HEK293T (cell line): ENCODE results near the gene COMMD1.
A peak's percentile ranks its signal among the peaks of the same experiment; 100 is the strongest.

ENCODE experiments used
- CTCF ChIA-PET: fragments of 350-600 bp; formaldehyde crosslinking; extraction: SDS; loops from one replicate; lab custom pipeline; 2021; ENCODE audit warnings: antibody characterized with exemption, inconsistent platforms; lab: Yijun Ruan, JAX
- POLR2A ChIA-PET: fragments of 350-600 bp; formaldehyde crosslinking; extraction: SDS; loops from one replicate; lab custom pipeline; 2020; ENCODE audit warnings: antibody characterized with exemption, inconsistent platforms; lab: Yijun Ruan, JAX
- DNase-seq: peaks from one replicate; pipeline ENCODE4 v3.0.0; 2012; ENCODE audit warnings: mixed read lengths; ENCODE audit errors: extremely low spot score
- ARNT ChIP-seq: fragments of 450-650 bp; IDR thresholded peaks from 2 replicates; pipeline ENCODE4 v1.6.1; 2017; ENCODE audit warnings: mild to moderate bottlenecking
- BHLHE40 ChIP-seq: fragments of 450-650 bp; IDR thresholded peaks from 2 replicates; pipeline ENCODE4 v1.6.1; 2016; ENCODE audit warnings: mild to moderate bottlenecking, moderate library complexity, borderline replicate concordance
- CTBP1 ChIP-seq: fragments of 450-650 bp; IDR thresholded peaks from 2 replicates; pipeline ENCODE4 v1.6.1; 2016; ENCODE audit warnings: borderline replicate concordance
- ELF4 ChIP-seq: fragments of 450-650 bp; IDR thresholded peaks from 2 replicates; pipeline ENCODE4 v1.6.1; 2017; ENCODE audit warnings: antibody characterized with exemption
- FOXA1 ChIP-seq: fragments of 450-650 bp; IDR thresholded peaks from 2 replicates; pipeline ENCODE4 v1.6.1; 2016; ENCODE audit warnings: mild to moderate bottlenecking
- FOXK2 ChIP-seq: fragments of 450-650 bp; IDR thresholded peaks from 2 replicates; pipeline ENCODE4 v1.6.1; 2016; ENCODE audit warnings: mild to moderate bottlenecking
- FOXM1 ChIP-seq: fragments of 450-650 bp; IDR thresholded peaks from 2 replicates; pipeline ENCODE4 v1.6.1; 2017; ENCODE audit warnings: mild to moderate bottlenecking, borderline replicate concordance
- HDGF ChIP-seq: fragments of 450-650 bp; IDR thresholded peaks from 2 replicates; pipeline ENCODE4 v1.6.1; 2017; ENCODE audit warnings: antibody characterized with exemption, borderline replicate concordance
- L3MBTL2 ChIP-seq: fragments of 450-650 bp; conservative IDR thresholded peaks from 2 replicates; pipeline ENCODE4 v1.6.1; 2016; ENCODE audit warnings: mild to moderate bottlenecking
- LEF1 ChIP-seq: fragments of 450-650 bp; IDR thresholded peaks from 2 replicates; pipeline ENCODE4 v1.6.1; 2017; ENCODE audit warnings: mild to moderate bottlenecking, borderline replicate concordance
- NFRKB ChIP-seq: fragments of 450-650 bp; IDR thresholded peaks from 2 replicates; pipeline ENCODE4 v1.6.1; 2016; ENCODE audit warnings: mild to moderate bottlenecking, moderate library complexity
- PKNOX1 ChIP-seq: fragments of 450-650 bp; IDR thresholded peaks from 2 replicates; pipeline ENCODE4 v1.6.1; 2016
- SP1 ChIP-seq: fragments of 450-650 bp; IDR thresholded peaks from 2 replicates; pipeline ENCODE4 v1.6.1; 2017
- SUZ12 ChIP-seq: fragments of 450-650 bp; IDR thresholded peaks from 2 replicates; pipeline ENCODE4 v1.6.1; 2016; ENCODE audit warnings: mild to moderate bottlenecking
- TARDBP ChIP-seq: fragments of 450-650 bp; IDR thresholded peaks from 2 replicates; pipeline ENCODE4 v1.6.1; 2016
- ZNF384 ChIP-seq: fragments of 450-650 bp; IDR thresholded peaks from 2 replicates; pipeline ENCODE4 v1.6.1; 2016

Gene COMMD1

GRCh38 chr2:61993422-61994024 is 88.0 kb downstream of the COMMD1 start:
- DNase-seq, result peak; percentile 35
- TF ChIP-seq FOXM1 (no peak), CTBP1 (no peak), HDGF (no peak), ARNT (no peak), NFRKB (no peak), L3MBTL2 (no peak), FOXK2 (no peak), ZNF384 (no peak), FOXA1 (no peak), SUZ12 (no peak), SP1 (no peak), ELF4 (no peak), BHLHE40 (no peak), TARDBP (no peak), LEF1 (no peak), PKNOX1 (no peak)
- CTCF ChIA-PET, result interaction anchor here (0.7 to 2.0 kb wide), 2 partner anchors 418 to 749 kb away, joined by 3 to 9 read pairs; no protein-coding TSS in a partner anchor
- POLR2A ChIA-PET, result no interaction called here

GRCh38 chr2:61994531-61994930 is 89.1 kb downstream of the COMMD1 start:
- DNase-seq, result no peak
- CTCF ChIA-PET, result interaction anchor here (0.8 kb wide), 1 partner anchor 59 kb away, joined by 3 read pairs; no protein-coding TSS in a partner anchor
- POLR2A ChIA-PET, result no interaction called here
- TF ChIP-seq NFRKB, result no peak
- no peak for TF ChIP-seq BHLHE40
- TF ChIP-seq ZNF384, result no peak
- TF ChIP-seq SUZ12, result no peak
- TF ChIP-seq ARNT, result no peak
- TF ChIP-seq L3MBTL2, result no peak
- TF ChIP-seq SP1, result no peak
- no peak for TF ChIP-seq FOXM1
- TF ChIP-seq CTBP1, result no peak
- no peak for TF ChIP-seq ELF4
- TF ChIP-seq FOXA1, result no peak
- TF ChIP-seq PKNOX1, result no peak
- no peak for TF ChIP-seq HDGF
- TF ChIP-seq TARDBP, result no peak
- TF ChIP-seq FOXK2, result no peak

- ChIA-PET CTCF (interaction anchor here (0.8 kb wide), 1 partner anchor 58 kb away, joined by 3 read pairs; no protein-coding TSS in a partner anchor), POLR2A (no interaction called here)
These were observed 89.6 kb downstream of the COMMD1 start for GRCh38 chr2:61995065-61995464.

GRCh38 chr2:61995515-61995914 is 90.0 kb downstream of the COMMD1 start:
- ChIA-PET POLR2A (no interaction called here), CTCF (interaction anchor here (0.7 kb wide), 1 partner anchor 331 kb away, joined by 4 read pairs; no protein-coding TSS in a partner anchor)
- no peak for DNase-seq
- no peak for TF ChIP-seq FOXM1
- no peak for TF ChIP-seq NFRKB
- no peak for TF ChIP-seq CTBP1
- no peak for TF ChIP-seq FOXA1
- TF ChIP-seq ELF4, result no peak
- TF ChIP-seq ARNT, result no peak
- TF ChIP-seq HDGF, result no peak
- no peak for TF ChIP-seq FOXK2
- no peak for TF ChIP-seq SUZ12
- TF ChIP-seq TARDBP, result no peak
- no peak for TF ChIP-seq L3MBTL2
- no peak for TF ChIP-seq ZNF384
- TF ChIP-seq SP1, result no peak
- no peak for TF ChIP-seq BHLHE40
- no peak for TF ChIP-seq LEF1

More at GRCh38 chr2:61995065-61995464, 89.6 kb downstream of the COMMD1 start:
- DNase-seq, result no peak
- TF ChIP-seq ELF4 (no peak), ARNT (no peak), FOXA1 (no peak), PKNOX1 (no peak), L3MBTL2 (no peak), FOXK2 (no peak), SP1 (no peak), SUZ12 (no peak), FOXM1 (no peak), TARDBP (no peak)

- POLR2A ChIA-PET, result no interaction called here
- CTCF ChIA-PET, result interaction anchor here (0.6 kb wide), 1 partner anchor 302 kb away, joined by 4 read pairs; no protein-coding TSS in a partner anchor
- no peak for TF ChIP-seq ELF4
- no peak for TF ChIP-seq PKNOX1
- TF ChIP-seq FOXK2, result no peak
- no peak for TF ChIP-seq L3MBTL2
- TF ChIP-seq ZNF384, result no peak
- TF ChIP-seq HDGF, result no peak
- TF ChIP-seq CTBP1, result no peak
- TF ChIP-seq ARNT, result no peak
- no peak for TF ChIP-seq FOXA1
- no peak for TF ChIP-seq SP1
- no peak for TF ChIP-seq LEF1
- no peak for TF ChIP-seq NFRKB
- TF ChIP-seq FOXM1, result no peak
- no peak for TF ChIP-seq BHLHE40
- TF ChIP-seq TARDBP, result no peak
- TF ChIP-seq SUZ12, result no peak
- no peak for DNase-seq
These were observed 93.0 kb downstream of the COMMD1 start for GRCh38 chr2:61998426-61998825.
